KBM-7 (cell line): ENCODE measurements around the gene RPL10A.

ENCODE experiments used
- DNase-seq: peaks from one replicate; pipeline ENCODE4 v3.0.0-alpha.2; 2015
- in situ Hi-C: fragments of 300-500 bp; cut with MboI; formaldehyde crosslinking; loops from 2 replicates; pipeline ENCODE4 v1.14.3; 2020; ENCODE audit warnings: low sequenced_read_pairs, low pct_unique_long_range_greater_than_20kb, mixed read lengths

RPL10A gene

GRCh38 chr6:35473075-35473849 is 5.1 kb downstream of the RPL10A start:
- no peak for DNase-seq
- in situ Hi-C loops: no loop called here

GRCh38 chr6:35473850-35474130 is 5.6 kb downstream of the RPL10A start:
- DNase-seq: peak; percentile 38
- in situ Hi-C loops: no loop called here

GRCh38 chr6:35474131-35474941 is 6.1 kb downstream of the RPL10A start:
- no peak for DNase-seq
- in situ Hi-C loops: no loop called here

GRCh38 chr6:35474942-35475570 is 6.9 kb downstream of the RPL10A start:
- in situ Hi-C loops: no loop called here
- DNase-seq: no peak

- in situ Hi-C loops: no loop called here
- DNase-seq: no peak
These were observed 7.4 kb downstream of the RPL10A start for GRCh38 chr6:35475573-35475972.

- no peak for DNase-seq
These were observed 7.8 kb downstream of the RPL10A start for GRCh38 chr6:35476004-35476403.

GRCh38 chr6:35477028-35477427 is 8.8 kb downstream of the RPL10A start:
- in situ Hi-C loops: no loop called here

More at GRCh38 chr6:35476004-35476403, 7.8 kb downstream of the RPL10A start:
- in situ Hi-C loops: no loop called here

GRCh38 chr6:35477551-35478179 is 9.5 kb downstream of the RPL10A start:
- in situ Hi-C loops: no loop called here
- DNase-seq: no peak

More at GRCh38 chr6:35477028-35477427, 8.8 kb downstream of the RPL10A start:
- no peak for DNase-seq

- no peak for DNase-seq
- in situ Hi-C loops: no loop called here
These were observed 10.1 kb downstream of the RPL10A start for GRCh38 chr6:35478259-35478658.

- in situ Hi-C loops: no loop called here
- DNase-seq: no peak
These were observed 12.0 kb downstream of the RPL10A start for GRCh38 chr6:35480176-35480575.

- no peak for DNase-seq
- in situ Hi-C loops: no loop called here
These were observed 13.0 kb downstream of the RPL10A start for GRCh38 chr6:35481226-35481625.

GRCh38 chr6:35483062-35483461 is 14.9 kb downstream of the RPL10A start:
- in situ Hi-C loops: no loop called here
- no peak for DNase-seq

- in situ Hi-C loops: no loop called here
- DNase-seq: no peak
These were observed 15.3 kb downstream of the RPL10A start for GRCh38 chr6:35483490-35483889.

- DNase-seq: no peak
- in situ Hi-C loops: no loop called here
These were observed 15.9 kb downstream of the RPL10A start for GRCh38 chr6:35483893-35484645.

- in situ Hi-C loops: no loop called here
- no peak for DNase-seq
These were observed 16.8 kb downstream of the RPL10A start for GRCh38 chr6:35484921-35485392.

GRCh38 chr6:35485402-35485877 is 17.2 kb downstream of the RPL10A start:
- in situ Hi-C loops: no loop called here
- no peak for DNase-seq

GRCh38 chr6:35486005-35486925 is 18.1 kb downstream of the RPL10A start:
- in situ Hi-C loops: no loop called here
- no peak for DNase-seq
